GM23338 (cell line): Measurements from ENCODE around the gene ATXN2. TPM values are rescaled to one million over a fixed set of nuclear protein-coding genes. Genes with fewer than 3 reads are reported as not detected.
"Not testable (repeated sequence)": the region's sequence is repeated elsewhere in the genome, so short reads cannot be mapped to it uniquely, and the experiment has no call there.

ENCODE experiments used
- ATAC-seq: fragments of 200-7000 bp; cut with Tn5 transposase; 3 replicates; pipeline ENCODE4 v1.9.1; 2020
- DNase-seq: peaks from one replicate; pipeline ENCODE4 v3.0.0-alpha.2; 2015; ENCODE audit warnings: low spot score
- H2AFZ ChIP-seq: fragments of 200-600 bp; sonication (generic); 2 replicates; pipeline ENCODE4 v1.8.0; 2016; ENCODE audit warnings: antibody characterized with exemption, mild to moderate bottlenecking, moderate library complexity
- H3F3A ChIP-seq: fragments of 200-600 bp; sonication (generic); replicated peaks from 2 replicates; pipeline ENCODE4 v1.8.0; 2017; ENCODE audit warnings: antibody characterized with exemption, mixed run types, low read depth
- H3K27ac ChIP-seq: fragments of 200-600 bp; sonication (generic); 2 replicates; pipeline ENCODE4 v1.6.1; 2016; ENCODE audit warnings: low read depth
- H3K27me3 ChIP-seq: fragments of 200-600 bp; sonication (generic); 2 replicates; pipeline ENCODE4 v1.8.0; 2016; ENCODE audit warnings: mild to moderate bottlenecking, mixed run types, moderate library complexity; ENCODE audit not compliant: insufficient read depth
- H3K36me3 ChIP-seq: fragments of 200-600 bp; sonication (generic); 2 replicates; pipeline ENCODE4 v1.8.0; 2016; ENCODE audit warnings: mild to moderate bottlenecking; ENCODE audit not compliant: insufficient read depth
- H3K4me1 ChIP-seq: fragments of 200-600 bp; sonication (generic); 2 replicates; pipeline ENCODE4 v1.8.0; 2016; ENCODE audit warnings: mild to moderate bottlenecking, moderate library complexity; ENCODE audit not compliant: insufficient read depth
- H3K4me2 ChIP-seq: fragments of 200-600 bp; sonication (generic); 2 replicates; pipeline ENCODE4 v1.7.1; 2017; ENCODE audit warnings: mixed run types
- H3K4me3 ChIP-seq: fragments of 200-600 bp; sonication (generic); 2 replicates; pipeline ENCODE4 v1.6.1; 2016; ENCODE audit warnings: mixed run types
- H3K79me2 ChIP-seq: fragments of 200-600 bp; sonication (generic); replicated peaks from 2 replicates; pipeline ENCODE4 v1.8.0; 2017; ENCODE audit warnings: mild to moderate bottlenecking; ENCODE audit not compliant: insufficient read depth
- H3K9me2 ChIP-seq: fragments of 200-600 bp; sonication (generic); 2 replicates; pipeline ENCODE4 v1.8.0; 2017; ENCODE audit not compliant: insufficient read depth
- H4K20me1 ChIP-seq: fragments of 200-600 bp; sonication (generic); replicated peaks from 2 replicates; pipeline ENCODE4 v1.8.0; 2017; ENCODE audit warnings: mild to moderate bottlenecking; ENCODE audit not compliant: insufficient read depth
- H3K27ac Mint-ChIP-seq: 2 replicates; pipeline ENCODE4 v1.8.0; 2020; ENCODE audit warnings: inconsistent platforms, mild to moderate bottlenecking, moderate library complexity, mixed read lengths
- H3K27me3 Mint-ChIP-seq: 3 replicates; pipeline ENCODE4 v1.8.0; 2022; ENCODE audit warnings: low read depth, mild to moderate bottlenecking, moderate library complexity, mixed read lengths, inconsistent platforms; ENCODE audit not compliant: insufficient read depth, poor library complexity
- H3K36me3 Mint-ChIP-seq: 3 replicates; pipeline ENCODE4 v1.8.0; 2021; ENCODE audit warnings: low read depth, mild to moderate bottlenecking, inconsistent platforms, moderate library complexity, mixed read lengths
- H3K4me1 Mint-ChIP-seq: 3 replicates; pipeline ENCODE4 v1.8.0; 2020; ENCODE audit warnings: mild to moderate bottlenecking, inconsistent platforms, mixed read lengths
- H3K4me3 Mint-ChIP-seq: 3 replicates; pipeline ENCODE4 v1.8.0; 2021; ENCODE audit warnings: moderate library complexity, mild to moderate bottlenecking, inconsistent platforms, mixed read lengths
- H3K9me3 Mint-ChIP-seq: 3 replicates; pipeline ENCODE4 v1.8.0; 2020; ENCODE audit warnings: moderate library complexity, mild to moderate bottlenecking, inconsistent platforms, mixed read lengths
- CREB1 ChIP-seq: fragments of 250-450 bp; sonication (Bioruptor Pico); IDR thresholded peaks from 2 replicates; pipeline ENCODE4 v1.5.0; 2020; ENCODE audit warnings: low read depth, mild to moderate bottlenecking, moderate library complexity
- POLR2AphosphoS5 ChIP-seq: IDR thresholded peaks from 2 replicates; pipeline ENCODE4 v1.6.1; 2016; ENCODE audit warnings: antibody characterized with exemption, low read depth
- STAT1 ChIP-seq: IDR thresholded peaks from one replicate; pipeline ENCODE4 v1.6.1; 2016; ENCODE audit warnings: antibody characterized with exemption; ENCODE audit not compliant: unreplicated experiment
- ZNF462 ChIP-seq: fragments of 250-450 bp; sonication (Bioruptor Pico); IDR thresholded peaks from 2 replicates; pipeline ENCODE4 v1.5.0; 2020; ENCODE audit warnings: mild to moderate bottlenecking, moderate library complexity
- polyA plus RNA-seq: library from polyadenylated mRNA; unstranded; fragments of >200 nt; fragmentation: Nextera tagmentation; extraction: Ambion mirVana; gene quantifications from 2 replicates; pipeline ENCODE4 v1.2.1, GENCODE V29; 2016
- total RNA-seq: library from RNA; depleted of rRNA; stranded (reverse); fragments of >200 nt; shearing (Covaris generic); gene quantifications from 2 replicates; pipeline ENCODE4 v1.2.3, GENCODE V29; 2014

ATXN2 gene
- total and polyA plus RNA-seq, 2 experiments from 2014 or later = 44.8 to 59.5 TPM

DNA sequence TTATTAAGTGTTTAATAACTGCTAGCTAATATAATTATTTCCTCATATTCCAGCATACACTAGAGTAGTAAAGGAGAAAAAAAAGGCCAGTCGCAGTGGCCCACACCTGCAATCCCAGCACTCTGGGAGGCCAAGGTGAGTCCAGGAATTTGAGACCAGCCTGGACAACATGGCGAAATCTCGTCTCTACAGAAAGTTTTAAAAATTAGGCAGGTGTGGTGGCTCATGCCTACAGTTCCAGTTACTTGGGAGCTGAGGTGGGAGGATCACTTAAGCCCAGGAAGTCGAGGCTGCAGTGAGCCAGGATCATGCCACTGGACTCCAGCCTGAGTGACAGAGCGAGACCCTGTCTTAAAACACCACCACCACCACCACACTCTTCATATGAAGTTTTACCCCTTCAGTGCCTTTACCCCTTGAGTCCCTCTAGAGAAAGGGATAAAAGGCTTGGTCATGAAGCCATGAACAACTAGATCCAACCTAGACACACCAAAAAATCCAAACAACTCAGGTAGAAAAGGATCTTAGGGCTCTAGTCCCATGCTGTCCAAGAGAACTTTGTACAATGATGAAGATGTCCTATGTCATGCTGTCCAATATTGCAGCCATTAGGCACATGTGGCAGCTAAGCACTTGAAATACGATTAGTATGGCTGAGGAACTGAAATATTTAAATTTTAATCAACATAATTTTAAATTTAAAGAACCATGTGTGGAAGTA lies 29.6 kb downstream of the ATXN2 start:
- no peak for ATAC-seq
- H3K4me2 ChIP-seq = no peak overlapping the region

DNA sequence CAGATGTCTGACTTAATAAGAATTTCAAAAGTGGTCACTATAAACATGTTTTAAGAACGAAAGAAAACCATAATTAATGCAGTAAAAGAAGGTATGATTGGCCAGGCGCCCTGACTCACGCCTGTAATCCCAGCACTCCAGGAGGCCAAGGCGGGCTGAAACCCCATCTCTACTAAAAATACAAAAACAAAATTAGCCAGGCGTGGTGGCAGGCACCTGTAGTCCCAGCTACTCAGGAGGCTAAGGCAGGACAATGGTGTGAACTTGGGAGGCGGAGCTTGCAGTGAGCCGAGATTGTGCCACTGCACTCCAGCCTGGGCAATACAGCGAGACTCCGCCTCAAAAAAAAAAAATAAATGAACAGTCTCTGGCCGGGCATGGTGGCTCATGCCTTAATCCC lies 38.3 kb downstream of the ATXN2 start:
- H3K27me3 Mint-ChIP-seq, H3K36me3 Mint-ChIP-seq, ATAC-seq, H3K9me3 Mint-ChIP-seq, H3F3A ChIP-seq, H3K27me3 ChIP-seq, H3K4me1 Mint-ChIP-seq, H3K36me3 ChIP-seq, H3K4me3 ChIP-seq, H3K4me1 ChIP-seq, H3K27ac ChIP-seq, H3K4me3 Mint-ChIP-seq, H3K9me2 ChIP-seq, H3K27ac Mint-ChIP-seq, H2AFZ ChIP-seq, H3K4me2 ChIP-seq, DNase-seq: not testable (repeated sequence)
- Histone ChIP-seq H3K79me2 (peaks cover 99% of the 10 kb centered on the region), H4K20me1 (peaks cover 45% of the 10 kb centered on the region)

More for the DNA sequence above, 29.6 kb downstream of the ATXN2 start:
- Histone ChIP-seq H3K4me3 (no peak overlapping the region), H3K27ac (peak overlapping the region; percentile 73), H4K20me1 (peaks cover 55% of the 10 kb centered on the region), H3K9me2 (no peaks in the 10 kb centered on the region), H3K4me1 (peaks cover 2% of the 10 kb centered on the region), H3F3A (no peaks in the 10 kb centered on the region), H3K27me3 (no peaks in the 10 kb centered on the region), H3K36me3 (no peaks in the 10 kb centered on the region), H2AFZ (no peak overlapping the region), H3K79me2 (peaks cover 100% of the 10 kb centered on the region)
- H3K4me3 Mint-ChIP-seq = no peak overlapping the region
- H3K9me3 Mint-ChIP-seq = no peaks in the 10 kb centered on the region
- peaks cover 10% of the 10 kb centered on the region for H3K4me1 Mint-ChIP-seq
- H3K27me3 Mint-ChIP-seq = peaks cover 2% of the 10 kb centered on the region
- DNase-seq = no peak
- H3K36me3 Mint-ChIP-seq = no peaks in the 10 kb centered on the region
- peak overlapping the region; percentile 24; the same call in 1 of the 2 replicates for H3K27ac Mint-ChIP-seq
- TF ChIP-seq STAT1 = no peak
- TF ChIP-seq POLR2AphosphoS5 = no peak
- no peak for TF ChIP-seq CREB1 (CRISPR knock-in tag)
- no peak for TF ChIP-seq ZNF462
